DMS114 treated with DMSO at 0.1 percent for 48 hours (cell line): ENCODE measurements around the gene INAFM2.

Source experiments
- DNase-seq: peaks from one replicate; lab custom pipeline; 2025; ENCODE audit not compliant: unreplicated experiment; lab: John Stamatoyannopoulos, UW

The INAFM2 gene

DNA sequence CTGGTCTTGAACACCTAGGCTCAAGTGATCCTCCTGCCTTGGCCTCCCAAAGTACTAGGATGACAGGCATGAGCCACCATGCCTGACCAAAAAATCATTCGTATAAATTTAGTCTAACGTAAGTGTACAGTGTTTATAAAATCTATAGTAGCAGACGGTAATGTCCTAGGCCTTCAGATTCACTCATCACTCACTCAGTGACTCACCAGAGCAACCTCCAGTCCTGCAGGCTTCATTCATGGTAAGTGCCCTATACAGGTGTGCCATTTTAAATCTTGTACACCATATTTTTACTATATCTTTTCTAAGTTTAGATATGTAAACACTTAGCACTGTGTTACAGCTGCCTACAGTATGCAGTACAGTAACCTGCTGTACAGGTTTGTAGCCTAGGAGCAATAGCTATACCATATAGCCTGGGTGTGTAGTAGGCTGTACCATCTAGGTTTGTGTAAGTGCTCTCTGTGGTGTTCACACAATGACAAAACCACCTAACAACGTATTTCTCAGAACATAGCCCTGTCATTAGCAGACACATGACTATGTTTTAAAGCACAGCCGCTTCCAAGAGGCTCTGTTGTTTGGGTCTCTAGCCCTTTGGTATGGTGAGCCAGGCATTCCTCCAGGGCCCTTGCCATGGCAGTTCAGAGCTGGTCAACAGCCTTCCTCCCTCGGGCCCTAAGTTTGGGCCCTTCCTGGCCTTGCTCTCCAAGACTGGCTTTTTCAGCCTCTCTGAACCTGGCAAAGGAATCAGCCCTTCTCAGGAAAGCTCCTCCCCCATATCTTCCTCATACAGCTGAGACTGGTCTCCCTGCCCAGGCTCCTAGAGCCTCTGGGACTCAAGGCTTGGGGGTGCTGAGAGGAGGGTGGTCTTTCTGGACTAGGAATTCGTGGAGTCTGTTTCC is 19.2 kb downstream of the INAFM2 start:
- DNase-seq: no peak

GRCh38 chr15:40343512-40343911 is 20.0 kb downstream of the INAFM2 start:
- DNase-seq: no peak

DNA sequence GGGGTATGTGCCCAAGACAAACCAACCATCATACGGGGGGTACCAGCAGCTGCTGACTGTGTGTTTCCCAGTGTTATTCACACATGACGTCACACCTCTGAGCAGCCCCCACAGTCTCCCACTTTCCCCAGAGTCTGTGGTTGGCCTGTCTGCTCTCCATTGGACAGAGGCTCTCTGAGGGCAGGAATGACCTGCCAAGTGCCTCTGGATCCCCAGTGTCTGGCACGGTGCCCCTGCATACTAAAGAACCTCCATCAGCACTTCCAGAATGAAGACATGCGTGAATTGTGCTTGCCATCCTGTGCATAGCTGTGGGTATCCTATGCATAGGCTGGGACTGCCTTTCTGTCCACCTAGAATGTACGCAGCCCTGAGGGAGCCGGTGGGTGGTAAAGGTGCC is 20.7 kb downstream of the INAFM2 start:
- DNase-seq: no peak

DNA sequence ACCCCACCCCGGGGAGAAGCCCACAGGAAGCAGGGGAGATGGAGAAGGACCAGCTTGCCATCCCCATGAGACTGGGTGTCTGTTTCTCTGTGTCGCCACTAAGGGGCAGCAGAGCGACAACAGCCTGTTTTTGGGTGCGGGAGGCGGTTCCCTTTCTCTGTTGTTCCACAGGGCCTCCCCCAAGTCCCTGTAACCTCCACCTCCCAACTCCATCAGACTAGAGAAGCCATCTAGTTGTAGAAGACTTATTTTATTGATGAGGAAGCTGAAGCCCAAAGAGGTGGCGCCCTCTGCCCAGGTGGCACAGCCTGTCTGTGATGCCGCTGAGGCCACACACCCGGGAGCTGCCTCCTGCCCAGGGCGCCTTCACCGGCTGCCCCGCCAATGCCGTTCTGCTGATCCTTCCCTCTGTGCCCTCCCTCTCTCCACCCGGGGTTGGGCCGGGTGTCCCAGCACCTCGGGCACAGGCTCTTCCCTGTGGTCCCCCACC is 21.2 kb downstream of the INAFM2 start:
- peak; percentile 58 for DNase-seq

- no peak for DNase-seq
These were observed 21.9 kb downstream of the INAFM2 start for GRCh38 chr15:40345225-40345866.

DNA sequence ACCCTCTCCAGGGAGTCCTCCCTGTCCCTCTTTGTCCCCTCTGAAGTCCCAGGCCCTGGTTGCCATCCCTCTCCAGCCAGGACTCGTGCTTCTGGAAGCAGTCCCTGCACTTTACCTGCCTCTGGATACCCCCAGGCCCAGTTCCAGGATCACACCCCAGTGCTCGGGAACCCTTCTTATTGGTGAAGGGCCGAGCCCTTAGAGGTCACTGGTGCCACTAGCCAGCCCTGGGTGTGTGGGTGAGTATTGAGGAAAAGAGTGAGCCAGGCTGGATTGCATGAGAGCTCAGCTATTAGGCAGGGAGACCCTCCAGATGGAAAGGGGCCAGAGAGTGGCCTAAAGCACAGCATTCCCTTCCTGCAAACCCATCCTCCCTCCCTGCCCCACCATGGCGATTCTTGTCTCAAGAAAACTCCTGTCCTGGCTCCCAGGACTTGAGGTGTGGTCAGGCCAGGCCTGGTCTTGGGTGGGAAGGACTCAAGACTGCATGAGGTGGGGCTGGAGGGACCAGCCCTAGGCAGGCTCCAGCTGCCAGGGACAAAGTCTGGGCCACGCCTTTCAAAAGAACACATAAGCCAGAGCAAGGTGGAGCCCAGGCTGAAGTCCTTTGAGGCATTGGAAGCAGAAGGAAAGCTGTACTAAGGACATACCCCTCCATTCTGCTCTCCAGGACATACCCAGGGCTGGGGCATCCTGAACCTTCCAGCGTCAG is 22.5 kb downstream of the INAFM2 start:
- DNase-seq: no peak

DNA sequence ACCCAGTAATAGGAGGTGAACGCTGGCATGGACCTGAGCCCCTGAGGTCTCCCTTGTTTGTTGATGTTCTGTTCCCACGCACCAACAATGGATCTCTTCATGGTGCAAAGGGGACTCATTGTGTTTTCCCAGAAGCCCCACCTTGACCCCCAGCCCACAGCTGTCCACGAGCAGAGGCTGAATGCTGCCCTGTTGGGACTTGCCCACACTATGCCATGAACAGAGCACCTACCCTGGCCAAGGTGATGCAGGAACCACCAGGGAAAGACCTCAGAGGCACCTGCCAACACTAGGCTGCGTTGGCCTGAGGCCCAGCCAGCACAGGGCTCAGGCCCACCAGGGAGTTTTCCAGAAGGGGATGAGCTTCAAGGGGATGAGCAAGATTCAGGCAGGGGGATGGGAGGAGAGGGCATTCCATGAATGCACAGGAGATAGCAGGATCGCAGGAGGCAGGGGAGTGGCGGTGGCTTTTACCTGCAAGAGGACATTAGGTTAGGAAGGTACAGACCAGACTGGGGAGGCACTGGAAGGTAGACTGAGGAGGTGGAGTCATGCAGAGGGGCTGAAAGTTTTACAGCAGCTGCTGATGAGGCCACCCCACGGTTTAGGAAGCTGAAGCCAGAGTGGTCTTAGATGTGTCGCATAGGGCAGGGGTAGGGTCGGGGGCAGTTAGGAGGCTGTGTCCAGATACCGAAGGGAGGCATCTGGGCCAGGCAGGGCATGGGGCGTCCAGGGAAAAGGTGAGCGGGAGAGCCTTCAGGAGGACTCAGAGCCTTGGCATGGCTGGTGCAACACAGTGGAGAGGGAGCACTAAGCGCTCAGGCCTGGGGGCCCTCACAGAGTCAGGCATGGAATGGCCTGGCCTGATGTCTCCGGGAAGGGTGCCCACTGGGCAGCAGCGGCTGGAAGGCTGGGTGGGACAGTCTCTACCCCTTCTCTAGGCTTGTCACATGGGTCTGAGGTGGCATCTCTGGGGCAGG is 23.4 kb downstream of the INAFM2 start:
- no peak for DNase-seq

- DNase-seq: no peak
These were observed 24.3 kb downstream of the INAFM2 start for GRCh38 chr15:40347559-40348473.

- DNase-seq: no peak
These were observed 25.0 kb downstream of the INAFM2 start for GRCh38 chr15:40348474-40348870.

DNA sequence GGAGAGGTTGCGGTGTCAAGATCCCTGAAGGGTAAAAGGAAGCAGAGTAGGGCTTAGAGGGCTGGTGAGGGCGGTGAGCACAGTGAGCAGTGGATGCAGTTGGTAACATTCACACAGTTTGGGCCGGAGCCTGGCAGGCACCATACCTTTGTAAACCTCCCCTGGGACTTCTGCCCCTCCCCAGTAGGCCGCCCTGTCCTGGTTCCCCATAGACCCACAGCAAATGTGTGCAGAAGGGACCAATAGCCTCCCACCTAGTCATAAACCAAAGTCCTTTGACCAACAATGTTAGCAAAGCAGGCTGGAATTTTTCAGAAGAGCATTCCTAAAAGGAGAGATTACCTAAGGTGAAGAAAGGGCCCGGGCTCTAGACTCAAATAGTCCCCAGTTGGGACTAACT is 25.7 kb downstream of the INAFM2 start:
- no peak for DNase-seq

GRCh38 chr15:40352281-40352901 is 28.9 kb downstream of the INAFM2 start:
- DNase-seq: no peak

- no peak for DNase-seq
These were observed 30.2 kb downstream of the INAFM2 start for GRCh38 chr15:40353697-40354096.

DNA sequence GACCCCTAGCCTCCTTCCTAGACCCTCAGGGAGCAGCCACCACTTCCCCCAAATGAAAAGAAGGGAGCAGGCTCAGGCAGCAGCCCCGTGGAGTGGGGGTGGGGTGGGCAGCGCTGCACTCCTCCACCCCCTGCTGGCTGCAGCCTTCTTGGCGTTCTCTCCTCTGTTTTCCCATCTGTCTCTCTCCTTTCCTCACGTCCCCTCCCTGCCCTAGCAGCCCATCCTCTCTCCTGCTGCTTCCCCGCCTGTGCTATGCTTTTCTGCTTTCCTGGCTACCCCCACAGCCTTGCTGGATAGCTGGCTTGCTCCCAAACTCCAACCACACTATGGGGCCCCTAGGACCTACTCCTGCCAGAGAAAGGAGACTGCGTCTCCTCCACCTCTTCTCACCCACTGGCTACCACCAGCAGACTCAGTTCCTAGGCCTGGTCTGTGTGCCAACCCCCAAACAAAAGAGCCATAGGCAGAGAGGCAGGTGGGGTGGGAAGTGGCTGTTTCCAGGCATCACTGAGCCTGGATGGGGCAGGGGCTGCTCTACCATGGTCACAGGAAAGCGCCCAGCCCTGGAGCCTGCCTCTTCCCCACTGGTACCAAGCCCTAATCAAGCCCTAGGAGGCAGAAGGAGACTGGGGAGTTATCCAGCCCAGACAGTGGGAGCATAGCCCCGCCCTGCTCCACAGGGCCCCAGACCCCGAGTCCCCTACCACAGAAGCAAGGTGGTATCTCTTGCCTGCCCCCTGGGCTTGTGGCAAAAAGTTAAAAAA is 31.1 kb downstream of the INAFM2 start:
- peak; percentile 17 for DNase-seq

GRCh38 chr15:40355976-40356585 is 32.6 kb downstream of the INAFM2 start:
- no peak for DNase-seq

DNA sequence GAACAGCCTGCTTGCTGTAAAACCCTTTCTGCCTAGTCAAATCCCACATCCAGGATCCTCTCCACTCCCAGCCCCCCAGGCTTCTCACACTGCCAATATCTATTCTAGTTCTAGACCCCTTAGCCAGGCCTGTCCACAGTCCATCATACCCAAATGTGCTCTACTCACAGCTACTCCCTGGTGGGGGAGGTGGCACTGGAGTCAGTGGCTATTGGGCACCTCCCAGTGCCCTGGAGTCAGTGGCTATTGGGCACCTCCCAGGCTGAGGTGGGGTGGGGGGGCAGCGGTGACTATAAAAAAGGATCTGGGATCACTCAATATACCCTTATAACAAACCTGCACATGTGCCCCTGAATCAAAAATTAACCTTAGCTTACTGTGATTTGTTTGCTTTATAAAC is 33.8 kb downstream of the INAFM2 start:
- no peak for DNase-seq

GRCh38 chr15:40357723-40358470 is 34.4 kb downstream of the INAFM2 start, which contains the start of gene DISP2:
Gene DISP2, plus strand, starts transcription at chr15:40358219. Its CDS starts 103 bp downstream, at chr15:40358322.
- DNase-seq: peak; percentile 65
